H1 (cell line): ENCODE results near the gene PCDHGB1. TPM values are rescaled to one million over a fixed set of nuclear protein-coding genes. Genes with fewer than 3 reads are reported as not detected.

Experiments used
- BCL11A ChIP-seq, 2 experiments: IDR thresholded peaks; one replicate each; pipeline ENCODE4 v1.6.1; 2011; ENCODE audit warnings: low read depth in 2 of 2, low read length in 2 of 2, mild to moderate bottlenecking in 2 of 2
- EP300 ChIP-seq, 2 experiments: IDR thresholded peaks; 1 replicate in 1 of 2; 2 replicates in 1 of 2; pipeline ENCODE4 v1.6.1; 2011 to 2012; ENCODE audit warnings: low read depth in 2 of 2, low read length in 2 of 2, mild to moderate bottlenecking in 2 of 2, borderline replicate concordance in 1 of 2, inconsistent platforms in 1 of 2, moderate library complexity in 1 of 2
- polyA plus RNA-seq, 7 experiments: library from polyadenylated mRNA; depleted of rRNA in 3 of 7; stranded (reverse) in 5 of 7; unstranded in 2 of 7; fragments of >200 nt in 5 of 7; fragments of 200-250 nt in 2 of 7; gene quantifications; 1 replicate in 5 of 7; 2 replicates in 1 of 7; 4 replicates in 1 of 7; pipeline versions ENCODE4 v1.2.1 to v1.2.3, GENCODE V29; 2011 to 2013; ENCODE audit warnings: missing spikeins in 2 of 7, mixed read lengths in 2 of 7
- total RNA-seq: library from RNA; stranded (reverse); fragmentation: NEBNext Ultra II Directional; extraction: Animal tissue kit (Norgen Biotek cat#: 25700); gene quantifications from 2 replicates; pipeline ENCODE4 v1.2.1, GENCODE V29; 2021

PCDHGB1 gene
- total and polyA plus RNA-seq, 2 of the 8 experiments (the other 6 are each of a cell fraction or from before 2014, with no cell fraction given): 1.3 to 2.8 TPM

DNA sequence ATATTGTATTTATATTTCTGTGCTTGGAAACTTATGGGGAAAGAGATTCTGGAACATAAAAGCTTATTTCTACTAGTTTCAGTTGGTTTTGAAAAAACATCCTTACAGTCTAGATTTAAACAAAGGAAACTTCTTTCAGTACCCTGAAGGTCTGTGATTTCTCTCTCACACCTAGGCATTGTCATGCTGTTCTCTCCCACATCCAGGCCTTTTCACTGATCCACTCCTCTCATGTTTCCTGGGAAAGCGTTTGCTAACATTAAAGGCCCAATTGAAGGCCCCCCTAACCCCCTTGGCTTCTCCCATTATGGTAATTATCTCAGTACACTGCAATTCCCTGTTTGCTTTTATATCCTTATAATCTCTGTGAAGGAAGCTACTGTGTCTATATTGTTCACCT lies 7.1 kb upstream of the PCDHGB1 start (continued):
- TF ChIP-seq EP300 (IDR thresholded peaks at IDR 0.05; ENCODE audit: borderline replicate concordance in 1 of 2, low read depth in 2 of 2, low read length in 2 of 2): no peak
- no peak for TF ChIP-seq BCL11A (IDR thresholded peaks at IDR 0.05; ENCODE audit: low read depth in 2 of 2, low read length in 2 of 2)
